Stimulated activated CD8-positive, alpha-beta memory T cell treated with anti-CD3 and anti-CD28 coated beads, Interleukin-15, amount 100 ng/mL, for 4 hours (primary cell): ENCODE data around the gene PRDX3.
"Not testable (repeated sequence)": the region's sequence is repeated elsewhere in the genome, so short reads cannot be mapped to it uniquely, and the experiment has no call there.

Source experiments
- DNase-seq, 2 donors: peaks; one replicate each; pipeline ENCODE4 v3.0.0-alpha.2; 2020; ENCODE audit warnings: low read depth in 2 of 2

Gene PRDX3

GRCh38 chr10:119165171-119166117 is 13.2 kb downstream of the PRDX3 start, which contains the start of gene SFXN4:
SFXN4 (minus strand) TSS chr10:119165714; CDS start chr10:119165647, 67 bp downstream.
- peak; percentile 47 to 69 for DNase-seq

- no peak for DNase-seq
Observed at GRCh38 chr10:119162452-119163092, 16.0 kb downstream of the PRDX3 start.

- no peak for DNase-seq
Observed at GRCh38 chr10:119161680-119162451, 16.7 kb downstream of the PRDX3 start.

- no peak for DNase-seq
Observed at GRCh38 chr10:119159332-119159731, 19.3 kb downstream of the PRDX3 start.

- no peak for DNase-seq
Observed at GRCh38 chr10:119153661-119154060, 25.0 kb downstream of the PRDX3 start.

GRCh38 chr10:119153041-119153440 is 25.6 kb downstream of the PRDX3 start:
- no peak for DNase-seq

GRCh38 chr10:119151601-119152000 is 27.0 kb downstream of the PRDX3 start:
- DNase-seq: not testable (repeated sequence)

- DNase-seq: no peak
Observed at GRCh38 chr10:119149729-119150128, 28.9 kb downstream of the PRDX3 start.

- DNase-seq: no peak
Observed at GRCh38 chr10:119149157-119149556, 29.5 kb downstream of the PRDX3 start.

- DNase-seq: no peak
Observed at GRCh38 chr10:119143657-119144056, 35.0 kb downstream of the PRDX3 start.

GRCh38 chr10:119140603-119141245 is 37.9 kb downstream of the PRDX3 start:
- no peak for DNase-seq

- peak; percentile 13 to 15 for DNase-seq
Observed at GRCh38 chr10:119139464-119140067, 39.0 kb downstream of the PRDX3 start.

- no peak for DNase-seq
Observed at GRCh38 chr10:119138346-119139306, 40.0 kb downstream of the PRDX3 start.

GRCh38 chr10:119137878-119138277 is 40.7 kb downstream of the PRDX3 start:
- not testable (repeated sequence) for DNase-seq

- DNase-seq: no peak
Observed at GRCh38 chr10:119136084-119136483, 42.5 kb downstream of the PRDX3 start.

GRCh38 chr10:119135513-119135881 is 43.1 kb downstream of the PRDX3 start:
- no peak for DNase-seq

GRCh38 chr10:119133949-119134348 is 44.7 kb downstream of the PRDX3 start:
- DNase-seq: no peak

- no peak for DNase-seq
Observed at GRCh38 chr10:119132521-119133345, 45.9 kb downstream of the PRDX3 start.
